SK-N-MC (cell line): Measurements from ENCODE around the gene FOXF1.

Source experiments
- DNase-seq: peaks from one replicate; pipeline ENCODE4 v3.0.0-alpha.2; 2011; ENCODE audit warnings: low read depth, low spot score
- H3K27ac ChIP-seq: fragments of 200-600 bp; sonication (generic); 2 replicates; pipeline ENCODE4 v1.5.1; 2016; ENCODE audit warnings: mixed run types
- H3K36me3 ChIP-seq: fragments of 200-600 bp; sonication (generic); 2 replicates; pipeline ENCODE4 v1.6.1; 2017; ENCODE audit warnings: antibody characterized with exemption, low read length, mixed read lengths; ENCODE audit not compliant: insufficient read depth
- H3K4me3 ChIP-seq: fragments of 200-600 bp; sonication (generic); 2 replicates; pipeline ENCODE4 v1.5.1; 2016
- H3K9ac ChIP-seq: fragments of 200-600 bp; sonication (generic); 2 replicates; pipeline ENCODE4 v1.8.0; 2017; ENCODE audit warnings: mixed run types, mixed read lengths; ENCODE audit not compliant: insufficient read length
- H3K9me3 ChIP-seq: fragments of 200-600 bp; sonication (generic); 2 replicates; pipeline ENCODE4 v1.6.1; 2017; ENCODE audit warnings: low read depth, mild to moderate bottlenecking, antibody characterized with exemption, low read length, moderate library complexity, mixed read lengths
- EZH2 ChIP-seq: fragments of 200-600 bp; sonication (generic); IDR thresholded peaks from one replicate; pipeline ENCODE4 v1.6.1; 2017; ENCODE audit warnings: antibody characterized with exemption
- FOXP2 ChIP-seq: optimal IDR thresholded peaks from 2 replicates; pipeline ENCODE3; 2011; ENCODE audit warnings: mild to moderate bottlenecking, moderate library complexity; ENCODE audit not compliant: insufficient read depth; ENCODE audit errors: extremely low read length, control extremely low read depth
- POLR2AphosphoS5 ChIP-seq: IDR thresholded peaks from 2 replicates; pipeline ENCODE4 v1.6.1; 2012; ENCODE audit warnings: mild to moderate bottlenecking, low read depth, low read length, borderline replicate concordance

The FOXF1 gene

GRCh38 chr16:86501989-86502855 is 8.1 kb upstream of the FOXF1 start:
- TF ChIP-seq FOXP2 (no peak), POLR2AphosphoS5 (no peak), EZH2 (no peak)
- DNase-seq, result no peak

DNA sequence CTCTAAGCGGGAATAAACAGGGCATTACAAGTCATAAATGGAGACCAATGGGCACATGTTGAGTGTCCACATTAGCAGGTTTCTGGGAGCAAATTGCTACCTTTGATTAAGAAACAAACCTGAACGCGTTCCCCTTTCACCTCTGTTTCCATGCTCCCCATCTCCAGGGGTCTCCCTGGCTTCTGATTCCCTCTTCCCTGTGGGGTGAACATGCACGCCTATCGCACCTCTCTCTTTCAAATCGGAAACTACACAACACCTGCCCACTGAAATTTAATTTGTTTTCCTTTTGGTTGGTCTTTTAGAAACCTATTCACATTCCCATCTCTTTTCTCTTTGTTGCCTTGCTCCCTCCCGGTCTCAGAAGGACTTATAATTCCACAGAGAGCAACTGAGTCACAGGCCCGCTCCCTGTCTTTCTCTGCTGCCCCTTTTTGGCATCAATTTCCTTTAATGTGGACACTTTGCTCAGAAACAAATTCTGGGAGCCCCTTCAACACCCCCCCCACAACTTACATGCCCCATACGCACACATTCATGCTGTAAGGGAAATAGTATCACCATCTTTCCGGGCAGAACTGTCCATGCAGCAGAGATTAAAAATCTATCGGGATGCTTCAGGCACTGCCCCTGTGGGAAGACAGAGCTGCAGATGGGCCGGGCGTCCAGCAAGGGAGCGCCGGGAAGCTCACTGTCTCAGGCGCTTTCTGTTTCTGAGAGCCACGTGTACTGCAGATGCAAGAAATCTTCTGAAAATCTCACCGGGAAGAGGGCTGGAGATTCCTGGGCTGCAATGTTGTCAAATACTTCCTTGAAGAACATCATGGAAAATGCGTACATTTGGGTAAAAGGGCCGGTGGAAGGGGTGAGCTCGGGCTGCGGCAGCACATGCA is 7.2 kb upstream of the FOXF1 start:
- Histone ChIP-seq H3K9me3 (no peaks in the 10 kb centered on the region), H3K9ac (no peak overlapping the region), H3K27ac (no peak overlapping the region), H3K36me3 (no peaks in the 10 kb centered on the region), H3K4me3 (no peak overlapping the region)
- peak; percentile 20 for TF ChIP-seq EZH2
- TF ChIP-seq POLR2AphosphoS5, result no peak
- no peak for DNase-seq

More at GRCh38 chr16:86501989-86502855, 8.1 kb upstream of the FOXF1 start:
- Histone ChIP-seq H3K9ac (no peak overlapping the region), H3K36me3 (no peaks in the 10 kb centered on the region), H3K27ac (no peak overlapping the region), H3K4me3 (no peak overlapping the region), H3K9me3 (no peaks in the 10 kb centered on the region)

GRCh38 chr16:86503830-86504229 is 6.5 kb upstream of the FOXF1 start:
- Histone ChIP-seq H3K9me3 (no peaks in the 10 kb centered on the region), H3K27ac (no peak overlapping the region), H3K9ac (no peak overlapping the region), H3K4me3 (no peak overlapping the region), H3K36me3 (no peaks in the 10 kb centered on the region)
- no peak for DNase-seq
- TF ChIP-seq FOXP2 (no peak), EZH2 (no peak), POLR2AphosphoS5 (no peak)

- H3K27ac ChIP-seq, result no peak overlapping the region
- no peak overlapping the region for H3K9ac ChIP-seq
- no peak overlapping the region for H3K4me3 ChIP-seq
- no peaks in the 10 kb centered on the region for H3K9me3 ChIP-seq
- peak; percentile 23 for TF ChIP-seq EZH2
- no peak for TF ChIP-seq POLR2AphosphoS5
- no peak for DNase-seq
- no peaks in the 10 kb centered on the region for H3K36me3 ChIP-seq
Observed at GRCh38 chr16:86504315-86505184, 5.8 kb upstream of the FOXF1 start.

DNA sequence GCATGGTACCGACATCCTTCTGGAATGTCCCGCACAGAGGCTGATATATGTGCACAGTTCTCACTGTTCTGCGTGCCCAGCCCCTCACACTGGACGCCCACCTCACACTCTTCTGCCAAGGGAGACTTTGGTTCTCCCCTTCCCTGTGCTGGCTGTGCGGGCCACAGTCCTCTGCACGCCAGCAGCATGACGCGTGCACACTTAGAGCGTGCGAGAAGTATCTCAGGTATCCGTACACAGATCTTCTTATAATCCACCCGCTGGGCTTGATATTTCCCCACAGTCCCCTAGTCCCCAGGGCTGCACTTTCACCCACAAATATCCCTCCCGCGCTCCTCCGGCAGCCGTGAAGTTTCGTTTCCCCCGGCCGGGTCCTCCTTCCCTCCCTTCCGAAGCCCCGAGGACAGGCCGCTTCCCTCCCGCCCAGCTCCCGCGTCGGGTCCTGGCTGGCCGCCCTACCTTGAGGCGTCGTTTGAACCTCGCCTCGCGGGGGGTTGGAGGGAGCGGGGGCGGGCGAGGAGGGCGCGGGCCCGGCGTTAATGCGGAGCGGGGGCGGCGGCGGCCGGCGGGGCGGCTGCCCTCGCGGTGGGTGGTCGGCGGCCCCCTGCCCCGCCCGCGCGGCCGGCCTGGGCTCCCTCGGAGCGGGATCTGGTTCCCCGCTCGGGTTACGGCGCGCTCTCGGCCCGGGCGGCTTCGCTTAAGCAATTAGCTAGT is 5.0 kb upstream of the FOXF1 start:
- TF ChIP-seq EZH2, result no peak
- no peak for TF ChIP-seq FOXP2
- no peak for TF ChIP-seq POLR2AphosphoS5
- no peak for DNase-seq
- Histone ChIP-seq H3K36me3 (no peaks in the 10 kb centered on the region), H3K27ac (no peak overlapping the region), H3K9me3 (no peaks in the 10 kb centered on the region), H3K9ac (no peak overlapping the region), H3K4me3 (no peak overlapping the region)

GRCh38 chr16:86505899-86506864 is 4.1 kb upstream of the FOXF1 start:
- H3K9me3 ChIP-seq, result no peaks in the 10 kb centered on the region
- DNase-seq, result no peak
- H3K36me3 ChIP-seq, result no peaks in the 10 kb centered on the region
- TF ChIP-seq POLR2AphosphoS5 (no peak), FOXP2 (no peak), EZH2 (no peak)
- H3K9ac ChIP-seq, result no peak overlapping the region
- no peak overlapping the region for H3K4me3 ChIP-seq
- no peak overlapping the region for H3K27ac ChIP-seq
